Heart right ventricle (tissue), 16 donors: ENCODE results near the gene P3H2. TPM values are rescaled to one million over a fixed set of nuclear protein-coding genes. Genes with fewer than 3 reads are reported as not detected.
A peak's percentile ranks its signal among the peaks of the same experiment; 100 is the strongest.

Experiments used
- ATAC-seq, 8 donors: fragments of 200-7000 bp; cut with Tn5 transposase; one replicate each; pipeline ENCODE4 v1.9.1; 2020; ENCODE audit warnings: mild to moderate bottlenecking in 8 of 8, moderate library complexity in 8 of 8, moderate number of reproducible peaks in 1 of 8
- DNase-seq, 2 donors: peaks; one replicate each; pipeline ENCODE4 v3.0.0-alpha.2; 2020
- H3K27ac ChIP-seq, 10 donors: fragments of 200-600 bp; sonication (generic) in 2 of 10; one replicate each; pipeline versions ENCODE4 v1.5.0 to v1.8.0; 2020 to 2022; ENCODE audit warnings: mild to moderate bottlenecking in 3 of 10
- H3K27me3 ChIP-seq, 7 donors: fragments of 200-600 bp; one replicate each; pipeline ENCODE4 v1.8.0; 2021 to 2022; ENCODE audit warnings: mild to moderate bottlenecking in 2 of 7
- H3K36me3 ChIP-seq, 9 donors: fragments of 200-600 bp; sonication (generic) in 1 of 9; one replicate each; pipeline versions ENCODE4 v1.5.0 to v1.8.0; 2020 to 2022; ENCODE audit warnings: mild to moderate bottlenecking in 2 of 9
- H3K4me1 ChIP-seq, 9 donors: fragments of 200-600 bp; sonication (generic) in 1 of 9; one replicate each; pipeline versions ENCODE4 v1.5.0 to v1.8.0; 2020 to 2022; ENCODE audit warnings: mild to moderate bottlenecking in 4 of 9
- H3K4me3 ChIP-seq, 10 donors: fragments of 200-600 bp; sonication (generic) in 2 of 10; one replicate each; pipeline versions ENCODE4 v1.5.0 to v1.8.0; 2020 to 2022; ENCODE audit warnings: mild to moderate bottlenecking in 7 of 10, moderate library complexity in 2 of 10
- H3K9me3 ChIP-seq, 11 donors: fragments of 200-600 bp in 10 of 11; sonication (generic) in 2 of 11; one replicate each; pipeline versions ENCODE4 v1.5.0 to v1.8.0; 2013 to 2022; ENCODE audit warnings: mild to moderate bottlenecking in 2 of 11, control low read depth in 1 of 11, moderate library complexity in 1 of 11
- WGBS, 2 donors: extraction: QIAGEN DNeasy Blood & Tissue Kit; methylation state at CpG; one replicate each; pipeline ENCODE4 v1.1.7; 2013; ENCODE audit warnings: inconsistent platforms in 1 of 2; 5-methylcytosine and 5-hydroxymethylcytosine counted together
- intact Hi-C, 10 donors: fragments of 100-400 bp; cut with DNase I; formaldehyde crosslinking; loops; one replicate each; pipeline versions ENCODE4 v1.11.1 to v1.14.2; 2022
- polyA plus RNA-seq, 2 donors: library from polyadenylated mRNA; stranded (reverse); fragments of 200-250 nt; gene quantifications; one replicate each; pipeline ENCODE4 v1.2.3, GENCODE V29; 2013
- total RNA-seq, 10 donors: library from RNA; stranded (reverse); fragmentation: NEBNext Ultra II Directional in 3 of 10; extraction: Animal tissue kit (Norgen Biotek cat#: 25700) in 3 of 10; gene quantifications; one replicate each; pipeline versions ENCODE4 v1.2.1 to v1.2.4, GENCODE V29; 2021 to 2023
- TF ChIP-seq, protein P1 (sequence below), 9 donors: fragments of 200-600 bp; sonication (generic) in 2 of 9; IDR thresholded peaks; one replicate each; pipeline versions ENCODE4 v1.5.0 to v1.8.0; 2021 to 2022; ENCODE audit warnings: antibody characterized with exemption in 9 of 9, mild to moderate bottlenecking in 5 of 9, moderate library complexity in 1 of 9
- donor health status: Arrhythmogenic right ventricular cardiomyopathy.
- donor health status: ischemic (EF 13 %, LVEDD 7.1; RV severe dilation, severe dysfunction).
- donor health status: healthy with polysubstance abuse.
- donor health status: DM: no; HTN: yes; CAD: no.
- donor health status: DM: no; HTN: no; CAD: no.
- donor health status: ischemic (EF 25% LVEDD 6.9; RV normal size, moderate dysfunction).
- donor health status: ischemic (EF 25% LVEDD 5.7; RV mildly dilated, moderate dysfunction).
- donor health status: healthy.
- donor health status: DM: yes; HTN: yes; CAD: no.
- donor health status: Ischemic cardiomyopathy.
- donor health status: ischemic (EF 35%, LVEDD 5.7; RV mildly dilated, moderate dysfunction).
- donor health status: nonischemic (EF 11% LVEDD 7.7; RV severe dilation, severe dysfunction).
- donor health status: DM: yes; HTN: yes; CAD: no.
- donor health status: PGD.
- donor health status: ischemic (EF 29% LVEDD 5.4; RV normal size, mild dysfunction).
- donor health status: nonischemic (EF 23%, LVEDD 6.1; RV moderate dilation, normal function).

The P3H2 gene
- total and polyA plus RNA-seq, 12 donors, result 0.49 to 28.8 (median 3.5) TPM

GRCh38 chr3:190063490-190063889 is 57.2 kb downstream of the P3H2 start:
- ATAC-seq (no peak), DNase-seq (no peak)
- Histone ChIP-seq H3K9me3 (no peaks in the 10 kb centered on the region), H3K4me3 (no peak overlapping the region), H3K27ac (no peak overlapping the region), H3K27me3 (no peaks in the 10 kb centered on the region), H3K4me1 (peaks cover 0 to 12% (median 3%) of the 10 kb centered on the region in 9 donors), H3K36me3 (no peaks in the 10 kb centered on the region)
- 76 to 81% methylated on average over 3 of the region's 3 CpGs for WGBS, 2 donors
- intact Hi-C loops, result no loop called here
- TF ChIP-seq, protein P1, sequence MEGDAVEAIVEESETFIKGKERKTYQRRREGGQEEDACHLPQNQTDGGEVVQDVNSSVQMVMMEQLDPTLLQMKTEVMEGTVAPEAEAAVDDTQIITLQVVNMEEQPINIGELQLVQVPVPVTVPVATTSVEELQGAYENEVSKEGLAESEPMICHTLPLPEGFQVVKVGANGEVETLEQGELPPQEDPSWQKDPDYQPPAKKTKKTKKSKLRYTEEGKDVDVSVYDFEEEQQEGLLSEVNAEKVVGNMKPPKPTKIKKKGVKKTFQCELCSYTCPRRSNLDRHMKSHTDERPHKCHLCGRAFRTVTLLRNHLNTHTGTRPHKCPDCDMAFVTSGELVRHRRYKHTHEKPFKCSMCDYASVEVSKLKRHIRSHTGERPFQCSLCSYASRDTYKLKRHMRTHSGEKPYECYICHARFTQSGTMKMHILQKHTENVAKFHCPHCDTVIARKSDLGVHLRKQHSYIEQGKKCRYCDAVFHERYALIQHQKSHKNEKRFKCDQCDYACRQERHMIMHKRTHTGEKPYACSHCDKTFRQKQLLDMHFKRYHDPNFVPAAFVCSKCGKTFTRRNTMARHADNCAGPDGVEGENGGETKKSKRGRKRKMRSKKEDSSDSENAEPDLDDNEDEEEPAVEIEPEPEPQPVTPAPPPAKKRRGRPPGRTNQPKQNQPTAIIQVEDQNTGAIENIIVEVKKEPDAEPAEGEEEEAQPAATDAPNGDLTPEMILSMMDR (IDR thresholded peaks at IDR 0.05), result no peak

DNA sequence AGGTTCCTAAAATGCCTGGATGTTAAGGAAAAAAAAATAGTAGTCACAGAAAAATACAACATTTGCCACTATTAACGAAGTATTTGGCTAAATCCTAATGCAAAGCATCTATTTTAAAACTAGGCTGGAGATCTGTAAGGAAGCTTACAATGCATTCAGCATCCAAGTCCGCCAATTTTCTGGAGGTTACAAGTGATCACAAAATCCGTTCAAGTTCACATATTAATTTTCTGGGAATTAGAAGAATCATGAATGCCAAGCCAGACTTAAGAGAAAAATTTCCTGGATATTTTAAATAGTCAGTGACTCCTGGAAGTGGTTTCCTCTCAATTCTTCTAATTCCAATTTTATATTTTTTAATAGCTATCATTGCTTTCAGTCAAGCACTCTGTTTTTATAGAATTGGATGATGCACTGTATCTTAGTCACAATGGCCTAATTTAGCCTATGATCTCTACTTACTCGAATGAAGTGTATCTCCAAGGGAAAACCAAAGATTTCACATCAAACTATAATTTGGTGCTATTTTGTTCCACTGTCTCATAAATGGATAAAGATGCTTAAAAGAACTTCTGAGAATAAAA is 60.4 kb downstream of the P3H2 start:
- H3K9me3 ChIP-seq, result no peaks in the 10 kb centered on the region
- peaks cover 0 to 16% (median 12%) of the 10 kb centered on the region in 9 donors for H3K4me1 ChIP-seq
- H3K4me3 ChIP-seq, result no peak overlapping the region
- intact Hi-C loops, result no loop called here
- TF ChIP-seq, protein P1 (IDR thresholded peaks at IDR 0.05), result no peak
- ATAC-seq (no peak), DNase-seq (no peak)
- no peaks in the 10 kb centered on the region for H3K36me3 ChIP-seq
- H3K27me3 ChIP-seq, result no peaks in the 10 kb centered on the region
- H3K27ac ChIP-seq, result no peak overlapping the region
- 83 to 89% methylated on average over 4 of the region's 4 CpGs for WGBS, 2 donors

DNA sequence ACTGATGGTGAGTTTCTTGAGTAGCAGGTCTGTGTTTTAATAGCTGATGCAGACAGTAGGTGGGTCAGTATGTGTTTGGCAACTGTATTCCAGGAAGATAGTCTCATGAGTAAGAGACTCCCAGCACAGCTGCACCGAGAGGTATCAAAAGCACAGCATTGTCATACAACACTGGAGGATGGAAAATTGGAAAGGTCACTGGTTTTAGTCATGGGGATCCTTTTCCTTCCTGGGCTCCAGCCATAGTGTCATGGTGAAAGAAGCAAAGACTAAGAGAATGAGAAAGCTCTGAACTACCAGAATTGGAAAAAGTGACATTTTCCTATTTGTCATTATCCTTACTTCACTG is 61.5 kb downstream of the P3H2 start:
- ATAC-seq (peak in 2 of 8 donors; percentile 26 to 50), DNase-seq (no peak)
- Histone ChIP-seq H3K9me3 (no peaks in the 10 kb centered on the region), H3K36me3 (no peaks in the 10 kb centered on the region), H3K4me1 (peaks cover 0 to 16% (median 12%) of the 10 kb centered on the region in 9 donors), H3K4me3 (no peak overlapping the region), H3K27ac (peak overlapping the region in 2 of 10 donors; percentile 4 to 53), H3K27me3 (no peaks in the 10 kb centered on the region)
- WGBS, 2 donors, result 58 to 68% methylated on average over 1 of the region's 1 CpG
- TF ChIP-seq, protein P1 (IDR thresholded peaks at IDR 0.05), result no peak
- intact Hi-C loops, result no loop called here

GRCh38 chr3:190058521-190059241 is 62.0 kb downstream of the P3H2 start:
- TF ChIP-seq, protein P1 (IDR thresholded peaks at IDR 0.05), result no peak
- intact Hi-C loops, result no loop called here
- Histone ChIP-seq H3K27ac (peak overlapping the region in 4 of 10 donors; percentile 0 to 53 (median 2)), H3K9me3 (no peaks in the 10 kb centered on the region), H3K4me1 (peaks cover 0 to 16% (median 12%) of the 10 kb centered on the region in 9 donors), H3K4me3 (no peak overlapping the region), H3K27me3 (no peaks in the 10 kb centered on the region), H3K36me3 (no peaks in the 10 kb centered on the region)
- DNase-seq, result no peak
- peak in 5 of 8 donors; percentile 24 to 51 (median 35) for ATAC-seq
- 49 to 55% methylated on average over 4 of the region's 4 CpGs for WGBS, 2 donors
